Measurements from ENCODE around the gene NEU3.
"Not testable (repeated sequence)": the region's sequence is repeated elsewhere in the genome, so short reads cannot be mapped to it uniquely, and the experiment has no call there.

Gene NEU3

DNA sequence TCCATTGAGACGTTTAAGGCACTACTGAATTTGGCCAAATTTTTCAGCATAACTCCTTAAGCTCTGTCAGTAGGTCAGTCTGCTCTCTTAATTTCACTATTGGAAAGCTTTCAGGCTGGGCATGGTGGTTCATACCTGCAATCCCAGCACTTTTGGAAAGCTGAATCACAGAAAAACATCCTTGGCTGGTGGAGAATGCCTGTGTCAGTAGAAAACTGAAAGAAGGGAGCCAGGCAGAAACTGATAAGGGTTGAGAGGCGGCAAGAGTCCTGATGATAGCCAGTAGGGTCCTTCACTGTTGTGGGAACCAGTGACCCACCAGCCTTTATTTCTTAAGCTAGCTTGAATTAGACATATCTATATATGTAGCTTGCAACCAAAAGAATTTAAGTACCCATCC, 22.6 kb downstream of the NEU3 start:
- no peak for DNase-seq
- Histone ChIP-seq H3K9me3 (ENCODE audit: control insufficient read depth, low read length) (no peaks in the 10 kb centered on the region), H3K4me1 (ENCODE audit: control insufficient read depth, insufficient read depth, low read length, poor library complexity, severe bottlenecking) (no peaks in the 10 kb centered on the region), H3K4me3 (ENCODE audit: insufficient read depth, low read depth, low read length, poor library complexity, severe bottlenecking) (no peak overlapping the region), H3K27ac (ENCODE audit: insufficient read depth, low read length, poor library complexity, severe bottlenecking) (no peak overlapping the region), H3K27me3 (replicated peaks; ENCODE audit: control insufficient read depth, insufficient read depth, low read length, poor library complexity, severe bottlenecking) (no peaks in the 10 kb centered on the region), H3K36me3 (ENCODE audit: control insufficient read depth, insufficient read depth, low read length) (peaks cover 17% of the 10 kb centered on the region)

DNA sequence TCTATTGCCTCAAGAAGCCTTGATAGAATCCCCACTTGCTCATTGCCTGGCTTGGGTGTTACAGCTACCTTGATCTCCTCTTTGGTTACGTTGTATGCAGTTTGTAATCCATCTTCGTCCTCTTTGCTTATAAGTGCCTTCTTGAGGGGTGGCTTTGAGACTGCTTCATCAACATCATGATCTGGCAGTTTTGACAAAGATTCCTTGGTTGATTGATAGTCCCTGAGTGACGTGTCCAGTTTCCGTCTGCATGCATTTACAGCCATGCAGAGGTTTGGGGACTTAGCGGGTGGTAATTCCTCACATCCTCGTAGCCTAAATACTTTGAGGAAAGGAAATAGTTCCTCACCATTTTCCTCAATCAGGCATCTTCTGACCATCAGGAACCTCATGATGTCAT, 23.1 kb downstream of the NEU3 start:
- H3K9me3 ChIP-seq (ENCODE audit: control insufficient read depth, low read length), result no peaks in the 10 kb centered on the region
- no peak for DNase-seq
- peaks cover 15% of the 10 kb centered on the region for H3K36me3 ChIP-seq (ENCODE audit: control insufficient read depth, insufficient read depth, low read length)
- H3K27ac ChIP-seq (ENCODE audit: insufficient read depth, low read length, poor library complexity, severe bottlenecking), result no peak overlapping the region
- H3K4me3 ChIP-seq (ENCODE audit: insufficient read depth, low read depth, low read length, poor library complexity, severe bottlenecking), result no peak overlapping the region
- no peaks in the 10 kb centered on the region for H3K27me3 ChIP-seq (replicated peaks; ENCODE audit: control insufficient read depth, insufficient read depth, low read length, poor library complexity, severe bottlenecking)
- H3K4me1 ChIP-seq (ENCODE audit: control insufficient read depth, insufficient read depth, low read length, poor library complexity, severe bottlenecking), result no peaks in the 10 kb centered on the region

DNA sequence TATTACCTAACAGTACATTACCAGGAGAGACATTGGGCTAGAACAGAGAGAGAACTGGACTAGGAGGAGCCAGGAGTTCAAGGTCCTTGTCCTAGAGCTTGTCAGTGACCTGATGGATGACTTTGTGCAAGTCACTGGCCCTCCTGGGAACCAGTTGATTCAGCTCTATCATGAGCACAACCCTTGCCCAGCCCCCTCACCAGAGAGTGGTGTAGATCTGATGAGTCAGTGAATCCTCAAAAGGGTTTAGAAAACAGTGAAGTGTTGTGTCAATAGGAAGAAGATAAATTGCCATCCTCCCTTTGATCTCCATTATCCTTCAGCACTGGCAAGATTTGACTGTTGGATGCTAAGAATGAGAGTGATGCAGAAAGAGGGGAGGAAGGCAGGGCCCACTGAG, 24.3 kb downstream of the NEU3 start:
- Histone ChIP-seq H3K27ac (ENCODE audit: insufficient read depth, low read length, poor library complexity, severe bottlenecking) (no peak overlapping the region), H3K4me3 (ENCODE audit: insufficient read depth, low read depth, low read length, poor library complexity, severe bottlenecking) (no peak overlapping the region), H3K9me3 (ENCODE audit: control insufficient read depth, low read length) (no peaks in the 10 kb centered on the region), H3K36me3 (ENCODE audit: control insufficient read depth, insufficient read depth, low read length) (peaks cover 9% of the 10 kb centered on the region), H3K27me3 (replicated peaks; ENCODE audit: control insufficient read depth, insufficient read depth, low read length, poor library complexity, severe bottlenecking) (no peaks in the 10 kb centered on the region), H3K4me1 (ENCODE audit: control insufficient read depth, insufficient read depth, low read length, poor library complexity, severe bottlenecking) (no peaks in the 10 kb centered on the region)
- DNase-seq, result no peak

DNA sequence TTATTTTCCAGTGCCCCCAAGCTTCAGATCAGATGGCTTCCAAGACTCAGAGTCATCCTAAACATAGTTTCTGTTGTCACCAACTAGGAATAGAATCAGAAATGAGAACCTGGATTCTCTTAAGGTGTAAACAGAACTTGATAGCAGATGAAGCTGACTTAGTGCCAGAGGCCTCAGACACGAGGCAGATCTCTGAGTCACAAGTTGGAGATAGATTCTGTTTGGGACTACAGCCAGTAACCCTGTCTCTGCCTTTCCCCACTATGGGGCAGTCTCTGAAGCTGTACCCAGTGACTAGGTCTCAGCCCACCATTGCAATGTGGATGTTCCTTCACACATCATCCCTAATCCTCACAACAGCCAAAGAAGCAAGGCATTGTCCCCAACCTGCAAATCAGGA, 25.4 kb downstream of the NEU3 start:
- Histone ChIP-seq H3K4me3 (ENCODE audit: insufficient read depth, low read depth, low read length, poor library complexity, severe bottlenecking) (no peak overlapping the region), H3K27ac (ENCODE audit: insufficient read depth, low read length, poor library complexity, severe bottlenecking) (no peak overlapping the region), H3K27me3 (replicated peaks; ENCODE audit: control insufficient read depth, insufficient read depth, low read length, poor library complexity, severe bottlenecking) (no peaks in the 10 kb centered on the region), H3K36me3 (ENCODE audit: control insufficient read depth, insufficient read depth, low read length) (peaks cover 4% of the 10 kb centered on the region), H3K4me1 (ENCODE audit: control insufficient read depth, insufficient read depth, low read length, poor library complexity, severe bottlenecking) (no peaks in the 10 kb centered on the region), H3K9me3 (ENCODE audit: control insufficient read depth, low read length) (no peaks in the 10 kb centered on the region)
- DNase-seq, result no peak

DNA sequence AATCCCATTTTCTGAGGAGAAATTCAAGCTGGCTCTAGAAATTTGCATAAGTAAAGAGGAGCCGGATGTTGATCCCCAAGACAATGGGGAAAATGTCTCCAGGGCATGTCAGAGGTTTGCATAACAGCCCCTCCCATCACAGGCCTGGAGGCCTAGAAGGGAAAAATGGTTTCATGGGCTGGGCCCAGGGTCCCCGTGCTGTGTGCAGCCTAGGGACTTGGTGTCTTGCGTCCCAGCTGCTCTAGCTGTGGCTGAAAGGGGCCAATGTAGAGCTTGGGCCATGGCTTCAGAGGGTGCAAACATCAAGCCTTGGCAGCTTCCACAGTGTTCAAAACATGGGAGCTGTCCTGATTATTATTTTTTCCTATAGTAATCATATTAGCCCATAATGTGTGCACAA, 30.5 kb downstream of the NEU3 start:
- H3K36me3 ChIP-seq (ENCODE audit: control insufficient read depth, insufficient read depth, low read length); H3K4me3 ChIP-seq (ENCODE audit: insufficient read depth, low read depth, low read length, poor library complexity, severe bottlenecking); H3K27ac ChIP-seq (ENCODE audit: insufficient read depth, low read length, poor library complexity, severe bottlenecking); DNase-seq; H3K4me1 ChIP-seq (ENCODE audit: control insufficient read depth, insufficient read depth, low read length, poor library complexity, severe bottlenecking); H3K9me3 ChIP-seq (ENCODE audit: control insufficient read depth, low read length); H3K27me3 ChIP-seq (replicated peaks; ENCODE audit: control insufficient read depth, insufficient read depth, low read length, poor library complexity, severe bottlenecking): not testable (repeated sequence)

DNA sequence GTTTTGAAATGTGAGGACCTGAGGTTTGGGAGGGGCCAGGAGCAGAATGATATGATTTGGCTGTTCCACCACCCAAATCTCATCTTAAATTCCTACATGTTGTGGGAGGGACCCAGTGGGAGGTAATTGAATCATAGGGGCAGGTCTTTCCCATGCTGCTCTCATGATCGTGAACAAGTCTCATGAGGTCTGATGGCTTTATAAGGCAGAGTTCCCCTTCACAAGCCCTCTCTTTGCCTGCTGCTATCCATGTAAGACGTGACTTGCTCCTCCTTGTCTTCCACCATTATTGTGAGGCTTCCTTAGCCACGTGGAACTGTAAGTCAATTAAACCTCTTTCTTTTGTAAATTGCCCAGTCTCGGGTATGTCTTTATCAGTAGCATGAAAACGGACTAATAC, 31.6 kb downstream of the NEU3 start:
- not testable (repeated sequence) for H3K4me3 ChIP-seq (ENCODE audit: insufficient read depth, low read depth, low read length, poor library complexity, severe bottlenecking); H3K36me3 ChIP-seq (ENCODE audit: control insufficient read depth, insufficient read depth, low read length)

DNA sequence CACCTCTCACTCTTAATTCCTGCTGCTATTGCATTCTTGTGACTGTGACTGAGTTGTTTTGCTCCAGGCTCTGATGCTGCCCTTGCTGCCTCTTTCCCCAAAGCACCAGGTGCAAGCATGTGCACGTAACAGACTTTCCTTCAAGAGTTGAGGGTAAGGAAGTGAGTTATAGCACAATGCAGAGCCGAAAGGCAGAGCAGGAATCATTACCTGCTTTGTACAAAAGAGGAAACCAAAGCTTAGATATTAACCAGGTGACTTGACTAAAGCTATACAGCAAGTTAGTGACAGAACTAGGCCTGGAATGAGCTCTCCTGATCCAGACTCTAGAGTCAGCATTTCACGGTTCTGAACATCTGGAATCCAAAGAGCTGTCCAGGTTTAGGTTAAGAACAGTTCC, 33.6 kb downstream of the NEU3 start:
- no peaks in the 10 kb centered on the region for H3K4me1 ChIP-seq (ENCODE audit: control insufficient read depth, insufficient read depth, low read length, poor library complexity, severe bottlenecking)
- no peak overlapping the region for H3K4me3 ChIP-seq (ENCODE audit: insufficient read depth, low read depth, low read length, poor library complexity, severe bottlenecking)
- H3K36me3 ChIP-seq (ENCODE audit: control insufficient read depth, insufficient read depth, low read length), result no peaks in the 10 kb centered on the region
- H3K9me3 ChIP-seq (ENCODE audit: control insufficient read depth, low read length), result no peaks in the 10 kb centered on the region
- no peak for DNase-seq
- H3K27ac ChIP-seq (ENCODE audit: insufficient read depth, low read length, poor library complexity, severe bottlenecking), result no peak overlapping the region
- no peaks in the 10 kb centered on the region for H3K27me3 ChIP-seq (replicated peaks; ENCODE audit: control insufficient read depth, insufficient read depth, low read length, poor library complexity, severe bottlenecking)

More for the DNA sequence above, 31.6 kb downstream of the NEU3 start:
- H3K4me1 ChIP-seq (ENCODE audit: control insufficient read depth, insufficient read depth, low read length, poor library complexity, severe bottlenecking); DNase-seq; H3K9me3 ChIP-seq (ENCODE audit: control insufficient read depth, low read length); H3K27me3 ChIP-seq (replicated peaks; ENCODE audit: control insufficient read depth, insufficient read depth, low read length, poor library complexity, severe bottlenecking); H3K27ac ChIP-seq (ENCODE audit: insufficient read depth, low read length, poor library complexity, severe bottlenecking): not testable (repeated sequence)

DNA sequence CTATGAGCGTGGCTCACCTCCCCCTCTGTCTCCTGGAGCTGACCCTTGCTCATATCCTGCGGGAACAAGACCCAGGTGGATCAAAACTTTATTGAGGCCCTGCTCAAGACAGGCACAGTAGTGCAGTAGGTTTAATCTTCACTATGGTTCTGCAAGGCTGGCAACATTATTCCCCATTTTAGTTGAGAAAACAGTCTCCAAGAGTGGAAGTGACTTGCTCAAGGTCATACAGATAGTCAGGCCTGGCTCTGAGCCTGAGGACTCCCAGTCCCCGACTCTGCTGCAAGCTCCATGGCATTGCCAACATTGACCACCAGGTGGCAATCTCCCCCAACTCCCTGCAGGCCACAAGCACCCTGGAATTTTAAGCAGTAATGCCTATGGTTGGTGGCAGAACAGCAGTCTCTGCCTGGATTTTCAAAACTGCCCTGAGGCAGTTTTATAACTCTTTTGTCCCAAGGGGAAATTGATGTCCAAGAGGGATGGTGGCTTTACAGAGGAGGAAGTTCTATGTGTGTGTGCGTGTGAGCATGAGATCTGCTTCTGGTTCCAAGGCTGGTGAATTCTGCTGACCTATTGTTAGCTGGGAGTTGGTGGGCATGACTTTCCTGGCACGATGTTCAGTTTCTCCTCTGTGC, 34.1 kb downstream of the NEU3 start:
- peak; percentile 24 to 46 (median 35) for DNase-seq
- Histone ChIP-seq H3K9me3 (ENCODE audit: control insufficient read depth, low read length) (no peaks in the 10 kb centered on the region), H3K27ac (ENCODE audit: insufficient read depth, low read length, poor library complexity, severe bottlenecking) (no peak overlapping the region), H3K36me3 (ENCODE audit: control insufficient read depth, insufficient read depth, low read length) (no peaks in the 10 kb centered on the region), H3K4me3 (ENCODE audit: insufficient read depth, low read depth, low read length, poor library complexity, severe bottlenecking) (no peak overlapping the region), H3K4me1 (ENCODE audit: control insufficient read depth, insufficient read depth, low read length, poor library complexity, severe bottlenecking) (no peaks in the 10 kb centered on the region), H3K27me3 (replicated peaks; ENCODE audit: control insufficient read depth, insufficient read depth, low read length, poor library complexity, severe bottlenecking) (no peaks in the 10 kb centered on the region)

DNA sequence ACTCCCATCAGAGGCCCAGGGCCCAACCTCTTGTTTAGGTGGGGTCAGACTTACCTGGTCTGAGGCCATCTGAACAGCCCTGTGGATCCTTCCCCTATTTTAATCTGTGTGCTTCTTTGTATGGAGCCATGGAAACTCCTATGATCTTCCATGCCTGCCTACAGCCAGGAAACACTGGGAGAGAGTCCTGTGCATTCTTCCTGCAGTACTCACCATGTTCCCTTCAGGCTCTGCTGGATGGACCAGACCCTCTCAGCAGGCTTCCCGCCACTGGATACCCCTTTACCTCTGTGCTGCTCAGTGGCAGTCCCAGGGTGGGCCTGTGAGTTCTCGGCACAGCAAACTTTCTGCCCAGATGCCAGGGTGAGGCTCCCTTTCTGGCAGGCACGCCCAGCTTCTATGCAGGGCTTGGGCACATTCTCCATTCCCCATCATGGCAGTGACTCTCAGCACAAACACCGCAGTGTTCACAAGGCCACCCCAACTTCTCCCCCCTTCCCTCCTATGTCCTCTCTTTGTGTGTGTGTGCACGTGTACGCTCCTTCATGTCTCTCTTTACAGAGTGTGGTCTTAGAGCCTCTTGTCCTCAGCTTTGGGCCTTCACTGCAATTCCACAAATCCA, 34.8 kb downstream of the NEU3 start:
- Histone ChIP-seq H3K27ac (ENCODE audit: insufficient read depth, low read length, poor library complexity, severe bottlenecking) (no peak overlapping the region), H3K4me1 (ENCODE audit: control insufficient read depth, insufficient read depth, low read length, poor library complexity, severe bottlenecking) (no peaks in the 10 kb centered on the region), H3K36me3 (ENCODE audit: control insufficient read depth, insufficient read depth, low read length) (no peaks in the 10 kb centered on the region), H3K4me3 (ENCODE audit: insufficient read depth, low read depth, low read length, poor library complexity, severe bottlenecking) (no peak overlapping the region), H3K27me3 (replicated peaks; ENCODE audit: control insufficient read depth, insufficient read depth, low read length, poor library complexity, severe bottlenecking) (no peaks in the 10 kb centered on the region), H3K9me3 (ENCODE audit: control insufficient read depth, low read length) (no peaks in the 10 kb centered on the region)
- no peak for DNase-seq

DNA sequence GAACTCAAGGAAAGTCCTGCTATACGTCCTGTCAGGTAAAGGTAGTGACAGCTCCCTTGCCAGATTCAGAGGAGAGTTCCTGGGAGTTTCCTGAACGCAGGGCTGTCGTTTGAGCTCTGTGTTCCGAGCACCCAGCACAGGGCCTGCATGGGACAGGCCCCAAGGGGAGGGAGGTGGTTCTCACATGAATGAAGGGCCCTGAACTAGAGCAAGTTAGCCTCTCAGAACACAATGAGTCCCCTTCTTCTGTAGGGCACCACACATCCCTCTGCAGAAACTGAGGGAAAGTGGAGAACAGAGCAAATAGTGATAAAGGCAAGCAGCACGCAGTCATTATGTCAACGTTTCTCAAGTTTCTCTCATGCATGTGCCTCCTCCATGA, 35.3 kb downstream of the NEU3 start:
- Histone ChIP-seq H3K27me3 (replicated peaks; ENCODE audit: control insufficient read depth, insufficient read depth, low read length, poor library complexity, severe bottlenecking) (no peaks in the 10 kb centered on the region), H3K4me3 (ENCODE audit: insufficient read depth, low read depth, low read length, poor library complexity, severe bottlenecking) (no peak overlapping the region), H3K4me1 (ENCODE audit: control insufficient read depth, insufficient read depth, low read length, poor library complexity, severe bottlenecking) (no peaks in the 10 kb centered on the region), H3K36me3 (ENCODE audit: control insufficient read depth, insufficient read depth, low read length) (no peaks in the 10 kb centered on the region), H3K9me3 (ENCODE audit: control insufficient read depth, low read length) (no peaks in the 10 kb centered on the region), H3K27ac (ENCODE audit: insufficient read depth, low read length, poor library complexity, severe bottlenecking) (no peak overlapping the region)
- DNase-seq, result no peak
